ENCODE data around the gene KRT80.

The KRT80 gene

DNA sequence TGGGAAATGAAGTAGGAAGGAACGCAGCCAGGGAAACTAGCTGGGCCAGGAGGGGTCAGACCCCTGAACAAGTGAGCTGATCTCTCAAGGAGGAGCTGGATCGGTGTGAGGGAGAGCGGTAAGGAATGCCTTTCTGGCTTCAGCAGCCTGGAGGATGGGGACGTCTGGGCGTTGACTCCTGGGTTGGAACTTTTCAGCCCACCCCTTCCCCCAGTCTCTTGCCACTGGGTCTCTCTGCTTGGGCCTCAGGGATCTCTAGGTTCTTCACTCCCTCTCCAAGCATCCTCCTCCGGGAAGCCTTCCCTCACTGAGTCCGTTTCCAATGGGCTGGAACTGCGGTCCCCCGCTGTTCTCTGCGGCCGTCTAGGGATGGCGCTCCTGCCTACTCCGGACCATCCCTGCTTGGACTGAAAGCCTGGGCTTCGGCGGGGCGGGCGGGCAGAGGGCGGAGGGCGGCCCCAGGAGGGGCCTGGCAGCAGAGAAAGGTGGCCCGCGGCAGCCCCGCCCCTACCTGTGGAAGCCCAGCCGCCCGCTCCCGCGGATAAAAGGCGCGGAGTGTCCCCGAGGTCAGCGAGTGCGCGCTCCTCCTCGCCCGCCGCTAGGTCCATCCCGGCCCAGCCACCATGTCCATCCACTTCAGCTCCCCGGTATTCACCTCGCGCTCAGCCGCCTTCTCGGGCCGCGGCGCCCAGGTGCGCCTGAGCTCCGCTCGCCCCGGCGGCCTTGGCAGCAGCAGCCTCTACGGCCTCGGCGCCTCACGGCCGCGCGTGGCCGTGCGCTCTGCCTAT lies 41.1 kb upstream of the KRT80 start, which contains the start of gene KRT7:
Gene KRT7 (plus strand): TSS at position 570 of the 788 bp plus-strand sequence. CDS start 54 bp downstream, at position 624.
- no peak within 1 kb of the TSS for H3K4me3 ChIP-seq (ENCODE audit: control insufficient read depth, low read depth, low read length)
- DNase-seq (ENCODE audit: low read depth): no peak
- no peak for TF ChIP-seq CTCF (conservative IDR thresholded peaks at IDR 0.05; ENCODE audit: control insufficient read depth, insufficient read depth, low read depth, low read length)

GRCh38 chr12:52232203-52232673 lies 40.4 kb upstream of the KRT80 start:
- TF ChIP-seq CTCF (conservative IDR thresholded peaks at IDR 0.05; ENCODE audit: control insufficient read depth, insufficient read depth, low read depth, low read length): no peak
- no peak for DNase-seq (ENCODE audit: low read depth)
- H3K4me3 ChIP-seq (ENCODE audit: control insufficient read depth, low read depth, low read length): no peak overlapping the region

GRCh38 chr12:52231305-52232202 lies 39.7 kb upstream of the KRT80 start:
- DNase-seq (ENCODE audit: low read depth): no peak
- TF ChIP-seq CTCF (conservative IDR thresholded peaks at IDR 0.05; ENCODE audit: control insufficient read depth, insufficient read depth, low read depth, low read length): no peak
- H3K4me3 ChIP-seq (ENCODE audit: control insufficient read depth, low read depth, low read length): no peak overlapping the region

GRCh38 chr12:52230364-52231281 lies 38.8 kb upstream of the KRT80 start:
- DNase-seq (ENCODE audit: low read depth): peak; percentile 75
- no peak overlapping the region for H3K4me3 ChIP-seq (ENCODE audit: control insufficient read depth, low read depth, low read length)
- TF ChIP-seq CTCF (conservative IDR thresholded peaks at IDR 0.05; ENCODE audit: control insufficient read depth, insufficient read depth, low read depth, low read length): no peak

- no peak for DNase-seq (ENCODE audit: low read depth)
- H3K4me3 ChIP-seq (ENCODE audit: control insufficient read depth, low read depth, low read length): no peak overlapping the region
- TF ChIP-seq CTCF (conservative IDR thresholded peaks at IDR 0.05; ENCODE audit: control insufficient read depth, insufficient read depth, low read depth, low read length): no peak
These were observed 38.1 kb upstream of the KRT80 start for GRCh38 chr12:52229836-52230343.

DNA sequence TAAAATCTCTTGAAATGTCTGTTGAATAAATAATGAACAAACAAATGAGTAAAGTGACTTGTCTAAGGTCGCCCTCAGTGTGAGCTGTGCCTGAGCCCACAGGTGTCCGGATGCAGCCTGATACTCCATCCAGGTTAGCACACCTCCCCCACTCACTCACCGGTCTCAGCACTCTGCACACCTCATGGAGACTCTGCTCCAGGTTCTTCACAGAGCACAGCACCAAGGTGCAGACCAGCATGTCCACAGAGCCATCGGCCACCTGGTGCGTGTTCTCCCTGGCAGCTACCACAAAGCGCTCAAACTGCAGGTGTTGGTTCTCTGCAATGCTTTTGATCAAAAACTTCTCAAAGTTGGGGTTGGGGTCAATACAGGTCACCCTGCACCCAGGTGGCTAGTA lies 37.1 kb upstream of the KRT80 start:
- no peak overlapping the region for H3K4me3 ChIP-seq (ENCODE audit: control insufficient read depth, low read depth, low read length)
- TF ChIP-seq CTCF (conservative IDR thresholded peaks at IDR 0.05; ENCODE audit: control insufficient read depth, insufficient read depth, low read depth, low read length): no peak
- DNase-seq (ENCODE audit: low read depth): no peak
